ENCODE measurements around the gene CYP4F3.
"Not testable (repeated sequence)": the region's sequence is repeated elsewhere in the genome, so short reads cannot be mapped to it uniquely, and the experiment has no call there.

Gene CYP4F3, protein sequence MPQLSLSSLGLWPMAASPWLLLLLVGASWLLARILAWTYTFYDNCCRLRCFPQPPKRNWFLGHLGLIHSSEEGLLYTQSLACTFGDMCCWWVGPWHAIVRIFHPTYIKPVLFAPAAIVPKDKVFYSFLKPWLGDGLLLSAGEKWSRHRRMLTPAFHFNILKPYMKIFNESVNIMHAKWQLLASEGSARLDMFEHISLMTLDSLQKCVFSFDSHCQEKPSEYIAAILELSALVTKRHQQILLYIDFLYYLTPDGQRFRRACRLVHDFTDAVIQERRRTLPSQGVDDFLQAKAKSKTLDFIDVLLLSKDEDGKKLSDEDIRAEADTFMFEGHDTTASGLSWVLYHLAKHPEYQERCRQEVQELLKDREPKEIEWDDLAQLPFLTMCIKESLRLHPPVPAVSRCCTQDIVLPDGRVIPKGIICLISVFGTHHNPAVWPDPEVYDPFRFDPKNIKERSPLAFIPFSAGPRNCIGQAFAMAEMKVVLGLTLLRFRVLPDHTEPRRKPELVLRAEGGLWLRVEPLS

DNA sequence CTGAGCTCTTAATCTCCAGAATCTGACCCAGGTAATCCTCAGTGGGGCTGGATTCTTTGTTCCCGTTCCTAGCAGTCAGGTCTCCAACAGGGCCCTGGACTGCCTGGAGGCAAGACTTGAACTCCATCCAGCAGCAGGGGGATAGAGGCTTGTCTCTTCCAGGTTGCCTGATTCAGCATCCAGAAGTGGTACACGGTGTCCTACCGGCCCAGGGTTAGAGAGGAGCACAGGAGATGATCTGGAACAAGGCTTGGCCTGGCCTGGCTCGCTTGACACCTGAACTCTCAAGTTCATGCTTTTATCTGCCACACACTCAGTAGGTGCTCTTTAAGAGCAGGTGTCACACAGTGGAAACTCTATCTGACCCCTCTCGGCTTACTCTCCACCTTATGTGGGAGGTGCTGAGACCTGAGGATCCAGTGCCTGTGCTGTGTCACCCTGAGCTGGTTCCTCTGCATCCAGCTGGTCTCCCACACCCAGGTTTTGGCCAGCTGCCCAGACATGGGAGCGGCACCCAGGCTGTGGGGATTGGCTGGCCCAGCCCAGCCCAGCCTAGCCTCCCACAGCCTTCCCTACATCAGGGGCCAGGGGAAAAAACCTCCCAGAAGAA is at the start of gene CYP4F3:
Gene CYP4F3, plus strand, starts transcription at position 604 of the 610 bp plus-strand sequence. CDS start 519 bp downstream, outside the sequence.
- DNase-seq (ENCODE audit: low read depth, low spot score) = no peak

DNA sequence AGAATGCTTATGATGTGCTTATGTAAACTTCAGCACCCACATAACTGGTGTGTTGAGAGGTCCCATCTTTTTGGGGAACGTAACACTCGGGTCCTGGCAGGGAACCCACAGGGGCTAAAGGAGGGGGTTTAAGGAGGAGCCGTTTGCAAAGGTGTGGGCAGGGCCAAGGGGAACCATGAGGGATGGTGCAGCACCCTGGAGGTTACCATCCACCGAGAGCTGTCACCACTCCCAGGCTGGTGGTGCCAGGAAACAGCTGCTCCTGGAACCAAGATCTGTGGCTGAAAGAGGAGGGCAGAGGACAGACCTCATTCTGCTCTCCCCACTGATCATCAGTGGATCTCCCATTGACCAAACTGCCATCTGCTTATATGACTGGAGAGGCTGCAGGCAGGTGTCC is 48.9 kb upstream of the CYP4F3 start:
- DNase-seq (ENCODE audit: low read depth, low spot score) = no peak

DNA sequence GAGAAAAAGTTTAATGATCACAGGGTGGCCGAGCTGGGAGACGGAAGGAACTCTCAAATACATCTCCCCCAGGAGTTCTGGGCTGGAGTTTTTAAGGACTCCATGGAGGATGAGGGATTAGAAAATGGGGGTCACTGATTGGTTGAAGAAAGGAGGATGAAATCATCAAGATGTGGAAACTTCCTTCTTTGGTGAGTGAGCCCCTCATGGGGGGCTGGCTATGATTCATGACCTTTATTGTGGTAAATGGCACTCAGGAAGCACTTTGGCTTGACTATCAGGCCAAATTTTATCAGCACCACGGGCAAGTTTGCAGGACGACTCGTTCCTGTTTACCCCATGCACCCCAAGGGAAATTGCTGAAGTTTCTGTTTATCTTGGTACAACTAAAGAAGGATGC is 48.2 kb upstream of the CYP4F3 start:
- DNase-seq (ENCODE audit: low read depth, low spot score) = not testable (repeated sequence)

DNA sequence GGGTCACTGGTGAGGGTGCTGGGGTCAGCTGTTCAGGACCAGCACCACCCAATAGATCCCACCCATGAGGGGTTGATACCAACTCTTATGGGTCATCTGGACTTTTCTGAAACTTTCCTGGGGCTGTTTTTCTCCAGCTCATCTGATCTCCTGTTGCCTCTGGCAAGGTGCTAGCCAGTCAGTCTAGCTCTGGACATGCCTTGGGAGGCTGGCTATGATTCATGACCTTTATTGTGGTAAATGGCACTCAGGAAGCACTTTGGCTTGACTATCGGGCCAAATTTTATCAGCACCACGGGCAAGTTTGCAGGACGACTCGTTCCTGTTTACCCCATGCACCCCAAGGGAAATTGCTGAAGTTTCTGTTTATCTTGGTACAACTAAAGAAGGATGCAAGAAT is 46.9 kb upstream of the CYP4F3 start:
- not testable (repeated sequence) for DNase-seq (ENCODE audit: low read depth, low spot score)

DNA sequence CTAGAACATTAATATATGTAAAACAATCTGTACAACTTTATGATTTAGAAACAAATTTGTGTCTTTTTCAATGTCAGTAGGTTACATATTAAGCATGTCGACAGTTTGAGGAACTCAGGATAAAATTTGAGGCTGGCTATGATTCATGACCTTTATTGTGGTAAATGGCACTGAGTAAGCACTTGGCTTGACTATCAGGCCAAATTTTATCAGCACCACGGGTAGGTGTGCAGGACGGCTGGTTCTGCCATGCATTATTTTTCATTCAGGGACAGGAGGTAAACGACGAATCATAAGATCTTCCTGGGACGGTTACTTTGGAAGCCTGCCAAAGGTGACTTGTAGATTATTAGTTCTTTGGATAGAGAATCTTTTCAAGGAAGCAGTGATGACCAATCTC is 45.6 kb upstream of the CYP4F3 start:
- no peak for DNase-seq (ENCODE audit: low read depth, low spot score)

DNA sequence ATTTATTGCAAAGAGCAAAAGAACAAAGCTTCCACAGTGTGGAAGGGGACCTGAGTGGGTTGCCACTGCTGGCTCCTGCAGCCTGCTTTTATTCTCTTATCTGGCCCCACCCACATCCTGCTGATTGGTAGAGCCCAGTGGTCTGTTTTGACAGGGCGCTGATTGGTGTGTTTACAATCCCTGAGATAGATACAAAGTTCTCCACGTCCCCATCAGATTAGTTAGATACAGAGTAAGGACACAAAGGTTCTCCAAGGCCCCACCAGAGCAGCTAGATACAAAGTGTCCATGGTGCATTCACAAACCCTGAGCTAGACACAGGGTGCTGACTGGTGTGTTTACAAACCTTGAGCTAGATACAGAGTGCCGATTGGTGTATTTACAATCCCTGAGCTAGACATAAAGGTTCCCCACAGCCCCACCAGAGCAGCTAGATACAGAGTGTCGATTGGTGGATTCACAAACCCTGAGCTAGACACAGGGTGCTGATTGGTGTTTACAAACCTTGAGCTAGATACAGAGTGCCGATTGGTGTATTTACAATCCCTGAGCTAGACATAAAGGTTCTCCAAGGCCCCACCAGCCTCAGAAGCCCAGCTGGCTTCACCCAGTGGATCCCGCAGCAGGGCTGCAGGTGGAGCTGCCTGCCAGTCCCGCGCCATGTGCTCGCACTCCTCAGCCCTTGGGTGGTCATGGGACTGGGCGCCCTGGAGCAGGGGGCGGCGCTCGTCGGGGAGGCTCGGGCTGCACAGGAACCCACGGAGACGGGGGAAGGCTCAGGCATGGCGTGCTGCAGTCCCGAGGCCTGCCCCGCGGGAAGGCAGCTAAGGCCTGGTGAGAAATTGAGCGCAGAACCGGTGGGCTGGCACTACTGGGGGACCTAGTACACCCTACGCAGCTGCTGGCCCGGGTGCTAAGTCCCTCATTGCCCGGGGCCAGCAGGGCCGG is 32.4 kb upstream of the CYP4F3 start:
- DNase-seq (ENCODE audit: low read depth, low spot score) = not testable (repeated sequence)

DNA sequence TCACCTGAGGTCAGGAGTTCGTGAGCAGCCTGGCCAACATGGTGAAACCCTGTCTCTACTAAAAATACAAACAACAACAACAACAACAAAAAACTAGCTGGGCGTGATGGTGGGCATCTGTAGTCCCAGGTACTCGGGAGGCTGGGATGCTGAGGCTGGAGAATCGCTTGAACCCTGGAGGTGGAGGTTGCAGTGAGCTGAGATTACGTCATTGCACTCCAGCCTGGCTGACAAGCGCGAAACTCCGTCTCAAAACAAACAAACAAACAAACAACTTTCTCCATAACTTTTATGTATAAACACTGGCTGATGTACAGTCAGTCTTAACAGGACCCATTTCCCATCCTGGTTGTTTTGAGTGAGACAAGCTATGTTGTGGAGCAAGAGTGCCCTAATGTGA is 31.4 kb upstream of the CYP4F3 start:
- no peak for DNase-seq (ENCODE audit: low read depth, low spot score)

DNA sequence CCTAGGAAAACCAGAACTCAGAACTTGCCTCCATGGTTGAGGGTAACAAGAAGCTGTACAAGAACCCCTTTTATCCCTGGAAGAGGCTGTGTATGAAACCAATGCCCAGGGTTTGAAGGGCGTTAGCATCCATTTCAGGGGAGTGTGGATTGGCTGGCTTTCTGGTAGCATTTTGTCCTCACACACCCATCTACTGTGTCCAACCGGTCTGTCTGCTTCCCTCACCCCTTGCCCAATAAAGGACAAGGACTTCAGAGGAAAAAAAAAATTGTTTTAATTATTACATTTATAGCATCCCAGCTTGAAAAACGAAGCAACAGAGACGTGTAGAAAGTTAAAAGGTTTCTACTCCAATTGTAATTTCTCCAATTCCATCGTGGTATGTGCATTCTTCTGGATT is 28.4 kb upstream of the CYP4F3 start:
- DNase-seq (ENCODE audit: low read depth, low spot score) = no peak

DNA sequence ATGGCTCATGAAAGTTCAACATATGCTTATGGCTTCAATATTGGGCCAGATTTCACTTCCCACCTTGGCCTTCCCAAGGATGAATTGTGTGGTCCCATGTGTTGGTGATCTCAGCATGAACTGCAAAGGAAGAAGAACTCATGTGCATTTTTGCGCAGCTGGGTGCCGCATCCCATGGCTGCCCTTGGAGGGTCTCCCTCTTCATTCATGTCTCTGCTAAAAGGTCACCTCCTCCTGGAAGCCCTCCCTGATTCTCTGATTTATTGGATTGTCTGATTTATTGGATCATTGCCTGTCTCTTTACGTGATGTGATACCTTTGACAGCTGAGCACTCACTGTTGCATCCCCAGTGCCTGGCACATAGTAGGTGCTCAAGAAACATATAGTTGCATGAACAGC is 27.4 kb upstream of the CYP4F3 start:
- no peak for DNase-seq (ENCODE audit: low read depth, low spot score)

DNA sequence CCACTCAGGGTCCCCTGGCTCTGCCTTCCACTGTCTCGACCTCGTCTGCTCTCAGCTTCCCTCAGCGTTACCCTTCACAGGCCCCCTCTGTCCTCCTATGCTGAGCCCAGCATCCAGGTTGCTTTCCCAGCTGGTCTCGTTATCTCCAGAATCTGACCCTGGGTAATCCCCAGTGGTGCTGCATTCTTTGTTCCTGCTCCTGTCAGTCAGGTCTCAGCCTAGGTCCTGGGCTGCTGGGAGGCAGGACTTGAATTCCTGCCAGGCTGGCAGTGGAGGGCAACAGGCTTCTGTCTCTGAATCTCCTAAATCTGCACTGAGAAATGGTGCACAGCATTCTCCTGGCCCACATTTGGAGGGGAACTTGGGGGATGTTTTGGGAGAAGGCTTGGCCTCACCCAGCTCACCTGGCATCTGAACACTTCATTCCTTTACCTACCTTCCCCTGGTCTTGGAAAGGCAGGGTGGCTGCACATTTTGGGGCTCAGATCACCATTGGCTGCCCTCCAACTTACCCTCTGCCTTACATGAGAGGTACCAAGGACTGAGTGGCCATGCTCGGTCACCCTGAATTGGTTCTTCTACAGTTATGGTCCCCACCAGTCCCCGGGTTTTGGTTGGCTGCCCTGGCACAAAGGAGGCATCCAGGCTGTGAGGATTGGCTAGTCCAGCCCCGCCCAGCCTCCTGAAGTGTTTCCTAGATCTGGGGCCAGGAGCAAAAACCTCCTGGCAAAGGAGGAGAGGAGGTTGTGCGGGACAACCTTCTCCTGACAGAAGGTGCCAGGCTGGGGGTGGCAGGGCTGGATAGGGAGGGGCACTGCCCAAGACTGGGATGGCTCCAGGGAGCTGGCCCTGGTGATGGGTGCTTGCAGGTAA is 26.0 kb upstream of the CYP4F3 start, which contains the start of gene CYP4F8:
Gene CYP4F8, plus strand, starts transcription at position 712 of the 873 bp plus-strand sequence. CDS start 399 bp downstream, outside the sequence.
- DNase-seq (ENCODE audit: low read depth, low spot score) = no peak

DNA sequence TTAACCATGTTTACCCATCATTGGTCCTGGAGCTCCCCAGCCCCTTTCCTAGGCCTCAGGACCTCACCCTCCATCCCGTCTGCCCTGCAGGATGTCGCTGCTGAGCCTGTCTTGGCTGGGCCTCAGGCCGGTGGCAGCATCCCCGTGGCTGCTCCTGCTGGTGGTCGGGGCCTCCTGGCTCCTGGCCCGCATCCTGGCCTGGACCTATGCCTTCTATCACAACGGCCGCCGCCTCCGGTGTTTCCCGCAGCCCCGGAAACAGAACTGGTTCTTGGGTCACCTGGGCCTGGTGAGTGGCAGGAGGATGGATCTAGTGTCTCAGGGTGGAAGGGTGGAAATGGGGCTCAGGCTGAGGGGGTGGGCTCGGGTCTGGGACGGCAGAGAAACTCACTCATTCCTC is 25.2 kb upstream of the CYP4F3 start:
- DNase-seq (ENCODE audit: low read depth, low spot score) = no peak

DNA sequence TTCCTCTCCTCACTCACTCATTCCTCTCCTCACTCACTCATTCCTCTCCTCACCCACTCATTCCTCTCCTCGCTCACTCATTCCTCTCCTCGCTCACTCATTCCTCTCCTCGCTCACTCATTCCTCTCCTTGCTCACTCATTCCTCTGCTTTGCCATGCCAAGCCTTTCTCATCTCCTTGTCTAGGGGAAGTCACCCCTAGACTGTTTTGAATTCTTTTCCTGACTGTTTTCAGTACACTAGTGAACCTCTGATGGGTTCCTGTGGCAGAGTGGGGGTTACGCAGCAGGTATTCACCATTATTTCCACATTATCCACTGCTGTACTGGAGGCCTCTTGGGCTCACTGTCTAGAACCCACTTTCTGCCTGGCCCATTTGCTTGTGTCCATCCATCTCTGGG is 24.5 kb upstream of the CYP4F3 start:
- no peak for DNase-seq (ENCODE audit: low read depth, low spot score)

DNA sequence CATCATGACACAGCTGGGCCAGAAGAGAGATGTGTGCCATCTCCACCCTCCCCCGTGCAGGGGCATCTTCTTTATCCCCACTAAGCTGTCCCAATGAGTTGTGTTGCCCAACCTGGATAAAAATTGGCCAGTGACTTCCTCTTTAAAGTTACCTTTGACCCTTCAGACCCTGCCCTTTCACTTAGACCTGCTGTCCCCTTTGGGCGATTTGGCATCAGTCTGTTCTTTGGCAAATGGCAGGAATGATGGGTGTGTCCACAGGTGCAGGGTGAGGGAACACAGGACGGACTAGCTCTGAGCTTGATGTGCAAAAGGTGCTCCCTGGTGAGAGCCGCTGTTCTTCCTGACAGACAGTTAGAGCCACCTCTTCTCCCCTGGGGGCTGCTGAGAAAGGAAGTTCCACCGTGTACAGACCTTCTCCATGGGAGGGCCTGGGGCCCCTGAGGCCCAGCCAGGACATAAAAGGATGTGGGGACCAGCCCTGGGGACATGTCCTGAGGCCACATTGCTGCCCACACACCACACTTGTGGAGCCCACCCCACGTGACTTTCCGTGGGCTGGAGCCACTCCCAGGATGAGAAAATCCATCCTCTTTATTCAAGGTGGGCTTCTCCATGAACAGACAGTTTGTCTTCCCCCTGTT is 23.9 kb upstream of the CYP4F3 start:
- no peak for DNase-seq (ENCODE audit: low read depth, low spot score)

DNA sequence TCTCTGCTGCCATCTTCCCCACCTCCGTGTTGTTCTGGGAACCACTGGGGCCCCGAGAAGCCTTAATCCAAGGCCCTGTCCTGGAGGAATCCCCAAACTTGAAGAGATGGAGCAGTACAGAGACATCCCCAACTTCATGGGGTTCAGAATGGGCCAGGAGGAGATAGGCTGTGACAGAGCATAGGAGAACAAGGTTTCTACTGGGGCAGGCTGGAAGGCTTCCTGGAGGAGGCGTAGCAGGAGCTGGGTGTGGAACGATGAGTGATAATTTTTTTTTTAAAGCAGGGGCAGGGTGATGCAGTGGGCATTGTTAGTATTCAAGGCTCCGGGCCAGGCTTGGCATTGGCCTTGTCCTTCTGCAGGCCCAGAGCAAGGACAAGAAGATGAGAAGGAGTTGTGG is 22.4 kb upstream of the CYP4F3 start:
- no peak for DNase-seq (ENCODE audit: low read depth, low spot score)

DNA sequence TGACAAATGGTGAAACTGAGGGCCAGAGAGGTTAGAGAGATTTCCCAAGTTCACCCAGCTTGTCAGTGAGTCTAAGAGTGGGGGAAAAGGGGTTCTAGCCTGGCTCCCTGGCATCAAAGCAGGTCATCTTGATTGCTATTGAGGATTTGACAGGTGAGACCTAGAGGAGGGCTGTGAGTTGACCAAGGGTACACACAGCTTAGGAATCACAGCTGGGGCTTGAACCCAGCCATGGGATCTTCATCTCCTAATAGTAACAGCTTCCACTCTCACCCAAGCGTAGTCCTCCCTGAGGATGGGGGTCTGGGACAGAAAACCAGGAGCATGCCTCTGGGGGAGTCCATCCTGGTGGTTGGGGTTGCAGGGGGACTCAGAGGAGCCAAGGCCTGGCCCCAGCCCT is 18.9 kb upstream of the CYP4F3 start:
- no peak for DNase-seq (ENCODE audit: low read depth, low spot score)

DNA sequence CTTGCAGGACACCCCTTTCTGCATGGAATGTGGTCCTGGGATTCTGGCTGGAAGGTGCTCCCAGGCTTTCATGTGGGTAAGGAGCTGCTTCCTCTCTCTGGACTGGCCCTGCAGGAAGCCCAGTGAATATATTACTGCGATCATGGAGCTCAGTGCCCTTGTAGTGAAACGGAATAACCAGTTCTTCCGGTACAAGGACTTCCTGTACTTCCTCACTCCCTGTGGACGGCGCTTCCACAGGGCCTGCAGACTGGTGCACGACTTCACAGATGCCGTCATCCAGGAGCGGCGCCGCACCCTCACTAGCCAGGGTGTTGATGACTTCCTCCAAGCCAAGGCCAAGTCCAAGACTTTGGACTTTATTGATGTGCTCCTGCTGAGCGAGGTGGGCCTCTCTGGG is 17.7 kb upstream of the CYP4F3 start:
- no peak for DNase-seq (ENCODE audit: low read depth, low spot score)

DNA sequence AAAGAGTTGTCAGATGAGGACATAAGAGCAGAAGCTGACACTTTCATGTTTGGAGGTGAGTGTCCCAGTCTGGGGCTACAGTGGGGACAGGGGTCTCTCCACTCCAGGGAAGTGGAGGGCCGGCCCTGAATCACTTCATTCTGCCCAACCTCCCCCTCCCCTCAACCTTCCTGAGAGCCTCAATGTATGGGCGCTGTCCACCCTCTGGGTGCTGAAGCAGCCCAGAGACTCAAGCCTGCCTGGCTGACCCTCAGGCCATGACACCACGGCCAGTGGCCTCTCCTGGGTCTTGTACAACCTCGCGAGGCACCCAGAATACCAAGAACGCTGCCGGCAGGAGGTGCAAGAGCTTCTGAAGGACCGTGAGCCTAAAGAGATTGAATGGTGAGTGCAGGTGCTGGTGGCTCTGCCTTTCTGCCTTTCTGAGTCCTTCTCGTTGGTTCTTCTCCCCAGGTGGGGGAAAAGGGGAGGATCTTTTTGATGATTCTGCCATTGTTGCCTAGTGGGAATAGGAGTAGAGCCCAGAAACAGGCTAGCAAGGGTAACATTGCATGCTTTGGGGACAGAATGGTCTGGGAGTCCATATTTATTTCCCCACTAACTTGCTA is 16.9 kb upstream of the CYP4F3 start:
- no peak for DNase-seq (ENCODE audit: low read depth, low spot score)

DNA sequence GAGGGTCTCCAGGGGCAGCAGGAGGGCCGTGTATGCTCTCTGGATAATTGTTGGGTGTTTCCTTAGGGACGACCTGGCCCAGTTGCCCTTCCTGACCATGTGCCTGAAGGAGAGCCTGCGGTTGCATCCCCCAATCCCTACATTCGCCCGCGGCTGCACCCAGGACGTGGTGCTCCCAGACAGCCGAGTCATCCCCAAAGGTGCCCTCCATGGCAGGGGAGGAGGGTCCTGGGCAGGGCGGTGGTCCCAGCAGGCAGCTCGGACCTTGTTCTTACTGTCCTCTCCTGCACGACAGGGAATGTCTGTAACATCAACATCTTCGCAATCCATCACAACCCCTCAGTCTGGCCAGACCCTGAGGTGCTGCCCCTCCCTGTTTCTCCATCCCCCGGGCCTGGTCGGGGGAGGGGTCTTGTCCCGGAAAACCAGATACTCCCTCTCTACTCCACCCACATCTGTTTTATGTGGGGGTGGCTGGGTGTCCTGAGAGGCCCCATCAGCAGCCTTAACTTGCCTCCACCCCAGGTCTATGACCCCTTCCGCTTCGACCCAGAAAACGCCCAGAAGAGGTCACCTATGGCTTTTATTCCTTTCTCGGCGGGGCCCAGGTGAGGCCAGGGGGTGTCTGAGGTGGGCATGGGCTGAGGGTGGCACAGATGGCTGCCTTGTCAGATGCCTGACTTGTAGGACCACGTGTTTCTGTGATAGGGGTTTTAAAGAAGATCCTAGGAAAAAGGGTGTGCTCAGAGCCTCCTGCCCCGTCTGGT is 12.3 kb upstream of the CYP4F3 start:
- DNase-seq (ENCODE audit: low read depth, low spot score) = no peak

Data from brain pericyte (primary cell).